Cardiac fibroblast (primary cell): ENCODE measurements around the gene UGT1A5.
A peak's percentile ranks its signal among the peaks of the same experiment; 100 is the strongest.

ENCODE experiments used
- DNase-seq, 2 donors: peaks; one replicate each; pipeline versions ENCODE4 v3.0.0 to v3.0.0-alpha.2; 2010; ENCODE audit warnings: low read depth in 2 of 2
- H3K4me3 ChIP-seq, 2 donors: replicated peaks in 1 of 2; 1 replicate in 1 of 2; 2 replicates in 1 of 2; pipeline ENCODE4 v1.5.1; 2011; ENCODE audit warnings: low read depth in 2 of 2, low read length in 2 of 2, mild to moderate bottlenecking in 2 of 2, moderate library complexity in 1 of 2
- TF ChIP-seq, protein P1 (sequence below): IDR thresholded peaks from one replicate; pipeline ENCODE4 v1.5.1; 2011; ENCODE audit warnings: low read depth, mild to moderate bottlenecking, low read length, inconsistent platforms

Gene UGT1A5

DNA sequence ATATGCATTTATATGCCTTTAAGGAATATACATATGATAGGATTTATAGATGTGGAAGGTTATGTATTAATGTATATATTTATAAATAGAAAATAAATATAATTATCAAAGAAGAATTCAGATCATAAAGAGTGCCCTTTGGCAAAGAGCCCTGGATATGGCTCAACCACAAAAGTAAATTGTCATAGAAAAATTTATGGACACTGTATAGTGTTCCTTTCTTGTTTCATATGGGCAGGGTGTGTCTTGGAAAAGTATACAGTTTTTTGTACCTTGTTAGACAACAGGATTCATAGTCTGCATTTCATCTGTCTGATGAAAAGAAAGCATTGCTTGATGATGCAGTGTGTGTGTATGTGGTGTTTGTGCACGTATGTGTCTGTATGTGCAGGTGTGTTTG lies 28.1 kb upstream of the UGT1A5 start:
- H3K4me3 ChIP-seq, result no peak overlapping the region
- TF ChIP-seq, protein P1, sequence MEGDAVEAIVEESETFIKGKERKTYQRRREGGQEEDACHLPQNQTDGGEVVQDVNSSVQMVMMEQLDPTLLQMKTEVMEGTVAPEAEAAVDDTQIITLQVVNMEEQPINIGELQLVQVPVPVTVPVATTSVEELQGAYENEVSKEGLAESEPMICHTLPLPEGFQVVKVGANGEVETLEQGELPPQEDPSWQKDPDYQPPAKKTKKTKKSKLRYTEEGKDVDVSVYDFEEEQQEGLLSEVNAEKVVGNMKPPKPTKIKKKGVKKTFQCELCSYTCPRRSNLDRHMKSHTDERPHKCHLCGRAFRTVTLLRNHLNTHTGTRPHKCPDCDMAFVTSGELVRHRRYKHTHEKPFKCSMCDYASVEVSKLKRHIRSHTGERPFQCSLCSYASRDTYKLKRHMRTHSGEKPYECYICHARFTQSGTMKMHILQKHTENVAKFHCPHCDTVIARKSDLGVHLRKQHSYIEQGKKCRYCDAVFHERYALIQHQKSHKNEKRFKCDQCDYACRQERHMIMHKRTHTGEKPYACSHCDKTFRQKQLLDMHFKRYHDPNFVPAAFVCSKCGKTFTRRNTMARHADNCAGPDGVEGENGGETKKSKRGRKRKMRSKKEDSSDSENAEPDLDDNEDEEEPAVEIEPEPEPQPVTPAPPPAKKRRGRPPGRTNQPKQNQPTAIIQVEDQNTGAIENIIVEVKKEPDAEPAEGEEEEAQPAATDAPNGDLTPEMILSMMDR, result no peak
- no peak for DNase-seq

DNA sequence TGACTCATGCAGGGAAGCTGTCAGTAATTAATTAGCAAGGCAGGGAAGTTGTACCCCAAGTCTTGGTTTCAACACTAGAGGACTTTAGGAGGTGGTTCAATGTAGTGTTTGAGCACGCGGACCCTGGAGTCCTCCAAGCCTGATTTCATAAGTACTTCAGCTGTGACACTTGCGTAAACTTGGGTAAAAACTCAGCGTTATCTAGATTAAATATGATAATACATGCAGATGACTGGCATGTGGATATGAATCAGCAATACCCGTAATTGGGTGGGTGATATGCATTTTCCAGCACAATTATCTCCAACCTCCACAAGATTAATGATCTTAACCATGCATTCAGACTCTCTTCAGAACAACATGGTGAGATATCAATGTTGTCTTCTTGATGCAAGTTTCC lies 25.8 kb upstream of the UGT1A5 start:
- TF ChIP-seq, protein P1, result no peak
- DNase-seq, result no peak
- no peak overlapping the region for H3K4me3 ChIP-seq

DNA sequence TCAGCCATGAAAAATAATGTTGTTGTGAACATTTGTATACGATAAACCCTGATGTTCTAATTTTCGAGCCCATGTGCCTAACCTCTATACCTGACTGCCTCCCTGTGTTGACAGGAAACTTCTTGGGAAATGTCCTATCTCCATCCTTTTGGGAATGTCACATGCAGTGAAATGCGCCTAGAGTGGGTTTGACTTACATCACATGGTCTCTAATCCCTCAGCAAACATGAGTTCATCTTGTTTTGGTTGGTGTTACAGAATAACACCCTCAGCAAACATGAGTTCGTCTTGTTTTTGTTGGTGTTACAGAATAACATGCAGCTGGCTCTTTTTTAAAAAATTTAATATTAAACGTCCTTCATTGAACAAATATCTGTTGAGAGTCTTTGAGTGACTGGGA lies 24.4 kb upstream of the UGT1A5 start:
- no peak overlapping the region for H3K4me3 ChIP-seq
- no peak for DNase-seq
- TF ChIP-seq, protein P1, result no peak

DNA sequence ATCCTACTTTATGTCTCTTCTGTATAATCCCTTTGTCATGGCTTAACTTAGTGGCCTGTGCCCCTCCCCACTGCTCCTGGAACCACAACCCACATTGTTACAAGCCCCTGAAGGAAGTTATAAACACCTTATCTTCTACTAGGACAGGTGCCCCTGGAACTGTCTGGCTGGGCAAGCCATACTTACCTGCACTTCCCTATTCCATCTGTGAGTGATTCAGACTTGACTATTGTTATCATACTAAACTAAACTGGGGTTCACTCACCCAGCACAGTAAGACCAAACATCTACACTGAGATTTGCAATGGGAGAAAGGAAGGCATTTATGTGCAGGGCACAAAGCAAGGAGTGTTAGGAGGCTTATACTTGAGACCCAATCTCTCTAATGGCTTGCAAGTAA lies 23.7 kb upstream of the UGT1A5 start:
- TF ChIP-seq, protein P1, result no peak
- no peak for DNase-seq
- no peak overlapping the region for H3K4me3 ChIP-seq

DNA sequence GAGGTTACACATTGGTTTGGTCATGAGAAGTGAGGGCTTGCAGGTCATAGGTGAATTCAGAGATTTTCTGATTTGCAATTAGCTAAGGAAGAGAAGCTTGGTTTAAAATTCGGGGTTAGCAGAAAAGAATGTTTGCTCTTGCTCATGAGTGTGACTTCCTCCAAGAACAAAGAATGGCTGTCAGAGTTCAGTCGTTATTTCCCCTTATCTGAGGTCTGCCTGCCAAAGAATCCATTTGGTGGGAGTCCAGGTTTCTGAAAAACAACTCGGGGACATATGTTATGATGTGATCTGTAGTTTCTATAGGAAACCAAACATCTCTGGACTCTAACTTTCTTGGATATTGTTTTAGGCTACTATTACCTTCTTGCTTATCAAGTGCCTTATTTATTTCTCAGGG lies 23.2 kb upstream of the UGT1A5 start:
- DNase-seq, result peak in 1 of 2 donors; percentile 89
- TF ChIP-seq, protein P1, result no peak
- no peak overlapping the region for H3K4me3 ChIP-seq

DNA sequence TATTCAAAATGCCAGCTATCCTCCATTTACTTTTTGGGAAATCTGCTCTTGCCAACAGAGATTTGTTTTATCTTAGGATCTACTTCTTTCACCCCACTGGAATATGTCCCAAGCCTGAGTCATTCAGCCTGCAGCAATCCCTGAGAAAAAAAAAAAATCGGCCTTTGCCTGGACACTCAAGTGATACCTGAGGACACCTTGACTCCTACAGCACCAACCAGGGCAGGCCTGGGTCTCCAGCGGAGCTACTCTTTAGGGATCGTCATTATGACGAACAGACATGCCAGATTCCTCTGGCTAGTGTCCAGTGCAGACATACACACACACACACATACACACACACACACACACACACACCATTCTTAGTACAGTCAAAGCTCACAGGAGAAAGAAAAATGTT lies 22.3 kb upstream of the UGT1A5 start:
- peak; percentile 18 to 64 for DNase-seq
- TF ChIP-seq, protein P1, result no peak
- no peak overlapping the region for H3K4me3 ChIP-seq

DNA sequence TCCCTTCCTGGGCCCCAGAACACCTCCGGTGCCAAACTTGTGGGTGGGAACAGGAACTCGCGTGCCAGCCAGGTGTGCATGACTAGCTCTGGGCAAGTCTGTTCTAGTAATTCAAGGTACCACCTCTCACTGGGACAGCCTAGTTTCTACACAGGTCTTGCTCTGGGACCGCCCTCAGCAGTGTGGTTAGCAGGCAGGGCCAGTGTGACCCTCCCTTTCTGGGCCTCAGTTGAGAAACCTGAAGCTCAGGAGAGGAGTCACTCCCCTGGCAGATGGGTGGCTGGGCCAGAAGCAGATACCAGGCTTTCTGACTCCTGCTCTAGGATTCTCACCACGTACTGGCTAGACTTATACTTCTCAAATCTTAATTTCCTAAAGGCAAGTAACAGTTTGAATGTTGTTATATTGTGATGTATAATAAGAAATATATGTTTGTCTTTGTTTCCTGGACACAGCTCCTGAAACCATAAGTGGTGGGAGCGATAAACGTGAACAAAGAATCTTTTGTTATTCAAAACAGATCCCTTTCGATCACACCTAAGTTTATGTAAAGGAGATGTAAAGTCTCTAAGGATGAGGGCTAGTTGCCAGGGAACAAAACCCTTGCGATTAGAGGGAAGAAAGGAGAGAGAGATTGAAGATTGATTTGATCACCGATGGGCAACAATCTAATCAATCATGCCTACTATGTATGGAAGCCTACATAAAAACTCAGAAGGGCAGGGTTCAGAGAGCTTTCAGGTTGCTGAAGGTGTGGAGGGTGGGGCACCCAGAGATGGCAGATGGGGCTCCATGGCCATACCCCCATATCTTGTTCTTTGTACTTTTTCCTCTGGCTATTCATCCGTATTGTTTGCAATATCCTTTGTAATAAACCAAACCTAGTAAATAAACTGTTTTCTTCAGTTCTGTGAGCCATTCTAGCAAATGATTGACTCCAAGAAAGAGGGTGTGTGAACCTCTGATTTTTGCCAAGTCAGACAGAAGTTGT lies 21.0 kb upstream of the UGT1A5 start:
- H3K4me3 ChIP-seq, result no peak overlapping the region
- no peak for DNase-seq
- TF ChIP-seq, protein P1, result no peak
